Progenitor cell of endocrine pancreas (in vitro differentiated cells): ENCODE data around the gene IMMT. TPM values are rescaled to one million over a fixed set of nuclear protein-coding genes. Genes with fewer than 3 reads are reported as not detected.
"Not testable (repeated sequence)": the region's sequence is repeated elsewhere in the genome, so short reads cannot be mapped to it uniquely, and the experiment has no call there.

Experiments
- DNase-seq: peaks from one replicate; pipeline ENCODE4 v3.0.0; 2021; ENCODE audit warnings: low spot score; ENCODE audit not compliant: unreplicated experiment
- H3K27ac Mint-ChIP-seq: 2 replicates; pipeline ENCODE4 v1.8.0; 2021; ENCODE audit warnings: mild to moderate bottlenecking, moderate library complexity, mixed read lengths
- H3K27me3 Mint-ChIP-seq: 2 replicates; pipeline ENCODE4 v1.8.0; 2021; ENCODE audit warnings: mixed read lengths
- H3K36me3 Mint-ChIP-seq: 2 replicates; pipeline ENCODE4 v1.8.0; 2022; ENCODE audit warnings: mixed read lengths; ENCODE audit not compliant: insufficient read depth
- H3K4me1 Mint-ChIP-seq: 2 replicates; pipeline ENCODE4 v1.8.0; 2021; ENCODE audit warnings: low read depth, mixed read lengths
- H3K4me3 Mint-ChIP-seq: 2 replicates; pipeline ENCODE4 v1.8.0; 2021; ENCODE audit warnings: low read depth, mild to moderate bottlenecking, moderate library complexity, mixed read lengths
- H3K9me3 Mint-ChIP-seq: 2 replicates; pipeline ENCODE4 v1.8.0; 2021; ENCODE audit warnings: low read depth, mixed read lengths
- CTCF ChIP-seq: fragments of 200-600 bp; sonication (generic); IDR thresholded peaks from one replicate; pipeline ENCODE4 v1.5.0; 2021; ENCODE audit warnings: antibody characterized with exemption, mild to moderate bottlenecking; ENCODE audit not compliant: unreplicated experiment
- total RNA-seq: library from RNA; stranded (reverse); gene quantifications from 2 replicates; pipeline ENCODE4 v1.2.1, GENCODE V29; 2021

Gene IMMT
- total RNA-seq, 1 donor from 2014 or later: 94.1 TPM

GRCh38 chr2:86204458-86204857, 9.2 kb upstream of the IMMT start:
- Mint-ChIP-seq H3K4me1 (peaks cover 18% of the 10 kb centered on the region), H3K4me3 (no peak overlapping the region), H3K9me3 (no peaks in the 10 kb centered on the region), H3K36me3 (peaks cover 11% of the 10 kb centered on the region), H3K27me3 (no peaks in the 10 kb centered on the region), H3K27ac (no peak overlapping the region)
- no peak for TF ChIP-seq CTCF
- no peak for DNase-seq

- H3K27me3 Mint-ChIP-seq: no peaks in the 10 kb centered on the region
- TF ChIP-seq CTCF: no peak
- peaks cover 19% of the 10 kb centered on the region for H3K4me1 Mint-ChIP-seq
- H3K4me3 Mint-ChIP-seq: no peak overlapping the region
- no peak for DNase-seq
- no peak overlapping the region for H3K27ac Mint-ChIP-seq
- no peaks in the 10 kb centered on the region for H3K9me3 Mint-ChIP-seq
- H3K36me3 Mint-ChIP-seq: peaks cover 8% of the 10 kb centered on the region
These were observed 8.4 kb upstream of the IMMT start for GRCh38 chr2:86203614-86204013.

- no peak overlapping the region for H3K4me3 Mint-ChIP-seq
- no peak for TF ChIP-seq CTCF
- DNase-seq: no peak
- H3K4me1 Mint-ChIP-seq: peaks cover 19% of the 10 kb centered on the region
- H3K36me3 Mint-ChIP-seq: peaks cover 6% of the 10 kb centered on the region
- H3K9me3 Mint-ChIP-seq: no peaks in the 10 kb centered on the region
- H3K27me3 Mint-ChIP-seq: no peaks in the 10 kb centered on the region
- no peak overlapping the region for H3K27ac Mint-ChIP-seq
These were observed 7.4 kb upstream of the IMMT start for GRCh38 chr2:86202702-86203101.

- H3K4me1 Mint-ChIP-seq: peaks cover 19% of the 10 kb centered on the region
- no peaks in the 10 kb centered on the region for H3K9me3 Mint-ChIP-seq
- H3K27me3 Mint-ChIP-seq: no peaks in the 10 kb centered on the region
- DNase-seq: no peak
- H3K36me3 Mint-ChIP-seq: peaks cover 6% of the 10 kb centered on the region
- H3K27ac Mint-ChIP-seq: peak overlapping the region; percentile 53
- TF ChIP-seq CTCF: no peak
- H3K4me3 Mint-ChIP-seq: peak overlapping the region; percentile 15
These were observed 7.1 kb upstream of the IMMT start for GRCh38 chr2:86202336-86202692.

- no peak for DNase-seq
- Mint-ChIP-seq H3K4me1 (peaks cover 19% of the 10 kb centered on the region), H3K27ac (peak overlapping the region; percentile 53), H3K9me3 (no peaks in the 10 kb centered on the region), H3K27me3 (no peaks in the 10 kb centered on the region), H3K36me3 (peaks cover 4% of the 10 kb centered on the region), H3K4me3 (peak overlapping the region; percentile 15)
- TF ChIP-seq CTCF: peak; percentile 24
These were observed 6.5 kb upstream of the IMMT start for GRCh38 chr2:86201671-86202335.

GRCh38 chr2:86200564-86200963, 5.3 kb upstream of the IMMT start:
- H3K9me3 Mint-ChIP-seq, DNase-seq, H3K27me3 Mint-ChIP-seq, H3K36me3 Mint-ChIP-seq: not testable (repeated sequence)
- peaks cover 23% of the 10 kb centered on the region for H3K4me1 Mint-ChIP-seq
- H3K4me3 Mint-ChIP-seq: peak overlapping the region; percentile 93
- H3K27ac Mint-ChIP-seq: peak overlapping the region; percentile 50
